ENCODE data around the gene MAFG. TPM values are rescaled to one million over a fixed set of nuclear protein-coding genes. Genes with fewer than 3 reads are reported as not detected.

Gene MAFG
- total and polyA plus RNA-seq, 9 of the 15 experiments (the other 6 are each of a cell fraction or from before 2014, with no cell fraction given) = 1.1 to 58.1 (median 24.9) TPM

GRCh38 chr17:81910840-81911276 is 16.7 kb downstream of the MAFG start (continued):
- peak; percentile 74 for TF ChIP-seq RBBP5 (IDR thresholded peaks at IDR 0.05; ENCODE audit: borderline replicate concordance, insufficient read depth, low read length, poor library complexity, severe bottlenecking)
- no peak for TF ChIP-seq TFAP4 (CRISPR knock-in tag; IDR thresholded peaks at IDR 0.05; ENCODE audit: borderline replicate concordance)
- 0 out of 2 replicates have a peak, but pooled peaks have one; percentile 7 for TF ChIP-seq CTBP1 (IDR thresholded peaks at IDR 0.05; ENCODE audit: borderline replicate concordance)
- no peak for TF ChIP-seq MBD2 (IDR thresholded peaks at IDR 0.05; ENCODE audit: borderline replicate concordance, low read depth)
- no peak for TF ChIP-seq TSC22D4 (tag; IDR thresholded peaks at IDR 0.05)
- TF ChIP-seq, protein P1, sequence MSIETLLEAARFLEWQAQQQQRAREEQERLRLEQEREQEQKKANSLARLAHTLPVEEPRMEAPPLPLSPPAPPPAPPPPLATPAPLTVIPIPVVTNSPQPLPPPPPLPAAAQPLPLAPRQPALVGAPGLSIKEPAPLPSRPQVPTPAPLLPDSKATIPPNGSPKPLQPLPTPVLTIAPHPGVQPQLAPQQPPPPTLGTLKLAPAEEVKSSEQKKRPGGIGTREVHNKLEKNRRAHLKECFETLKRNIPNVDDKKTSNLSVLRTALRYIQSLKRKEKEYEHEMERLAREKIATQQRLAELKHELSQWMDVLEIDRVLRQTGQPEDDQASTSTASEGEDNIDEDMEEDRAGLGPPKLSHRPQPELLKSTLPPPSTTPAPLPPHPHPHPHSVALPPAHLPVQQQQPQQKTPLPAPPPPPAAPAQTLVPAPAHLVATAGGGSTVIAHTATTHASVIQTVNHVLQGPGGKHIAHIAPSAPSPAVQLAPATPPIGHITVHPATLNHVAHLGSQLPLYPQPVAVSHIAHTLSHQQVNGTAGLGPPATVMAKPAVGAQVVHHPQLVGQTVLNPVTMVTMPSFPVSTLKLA (conservative IDR thresholded peaks at IDR 0.05) = peak in 1 of 2 experiments; percentile 29; a peak in 1 of 4 replicates
- no peak for TF ChIP-seq HOMEZ (CRISPR knock-in tag; IDR thresholded peaks at IDR 0.05)
- no peak for TF ChIP-seq USF1 (CRISPR knock-in tag; IDR thresholded peaks at IDR 0.05)
- peak; percentile 89 for TF ChIP-seq SAP30 (IDR thresholded peaks at IDR 0.05; ENCODE audit: borderline replicate concordance, insufficient read depth, low read depth, low read length, poor library complexity, severe bottlenecking)
- TF ChIP-seq RBM15 (IDR thresholded peaks at IDR 0.05; ENCODE audit: insufficient read depth, low read length) = no peak
- TF ChIP-seq MCM3 (IDR thresholded peaks at IDR 0.05) = no peak
- no peak for TF ChIP-seq ZHX1 (conservative IDR thresholded peaks at IDR 0.05; ENCODE audit: low read length)
- TF ChIP-seq ZNF395 (CRISPR knock-in tag; IDR thresholded peaks at IDR 0.05) = peak; percentile 48; the same call in 1 of the 2 replicates
- TF ChIP-seq HBP1 (CRISPR knock-in tag; IDR thresholded peaks at IDR 0.05) = no peak
- TF ChIP-seq CEBPB (tag; IDR thresholded peaks at IDR 0.05) = no peak
- no peak for TF ChIP-seq BCL6 (CRISPR knock-in tag; IDR thresholded peaks at IDR 0.05)
- TF ChIP-seq HDAC2 (IDR thresholded peaks at IDR 0.05) = 0 out of 2 replicates have a peak, but pooled peaks have one; percentile 0
